Measurements from ENCODE around the gene SRP54.

Gene SRP54

GRCh38 chr14:34993426-34993825, 10.6 kb downstream of the SRP54 start:
- no peak overlapping the region for H3K4me3 ChIP-seq (replicated peaks in 1 of 2; ENCODE audit: low read depth in 2 of 2, low read length in 2 of 2)
- no peak for DNase-seq (ENCODE audit: low read depth in 2 of 2)
- TF ChIP-seq, protein P1, sequence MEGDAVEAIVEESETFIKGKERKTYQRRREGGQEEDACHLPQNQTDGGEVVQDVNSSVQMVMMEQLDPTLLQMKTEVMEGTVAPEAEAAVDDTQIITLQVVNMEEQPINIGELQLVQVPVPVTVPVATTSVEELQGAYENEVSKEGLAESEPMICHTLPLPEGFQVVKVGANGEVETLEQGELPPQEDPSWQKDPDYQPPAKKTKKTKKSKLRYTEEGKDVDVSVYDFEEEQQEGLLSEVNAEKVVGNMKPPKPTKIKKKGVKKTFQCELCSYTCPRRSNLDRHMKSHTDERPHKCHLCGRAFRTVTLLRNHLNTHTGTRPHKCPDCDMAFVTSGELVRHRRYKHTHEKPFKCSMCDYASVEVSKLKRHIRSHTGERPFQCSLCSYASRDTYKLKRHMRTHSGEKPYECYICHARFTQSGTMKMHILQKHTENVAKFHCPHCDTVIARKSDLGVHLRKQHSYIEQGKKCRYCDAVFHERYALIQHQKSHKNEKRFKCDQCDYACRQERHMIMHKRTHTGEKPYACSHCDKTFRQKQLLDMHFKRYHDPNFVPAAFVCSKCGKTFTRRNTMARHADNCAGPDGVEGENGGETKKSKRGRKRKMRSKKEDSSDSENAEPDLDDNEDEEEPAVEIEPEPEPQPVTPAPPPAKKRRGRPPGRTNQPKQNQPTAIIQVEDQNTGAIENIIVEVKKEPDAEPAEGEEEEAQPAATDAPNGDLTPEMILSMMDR (IDR thresholded peaks at IDR 0.05; ENCODE audit: low read depth, low read length), result no peak

GRCh38 chr14:34994668-34995067, 11.9 kb downstream of the SRP54 start:
- TF ChIP-seq, protein P1 (IDR thresholded peaks at IDR 0.05; ENCODE audit: low read depth, low read length), result no peak
- H3K4me3 ChIP-seq (replicated peaks in 1 of 2; ENCODE audit: low read depth in 2 of 2, low read length in 2 of 2), result no peak overlapping the region
- no peak for DNase-seq (ENCODE audit: low read depth in 2 of 2)

- peak in 1 of 2 donors; percentile 59 for DNase-seq (ENCODE audit: low read depth in 2 of 2)
- H3K4me3 ChIP-seq (replicated peaks in 1 of 2; ENCODE audit: low read depth in 2 of 2, low read length in 2 of 2), result no peak overlapping the region
- TF ChIP-seq, protein P1 (IDR thresholded peaks at IDR 0.05; ENCODE audit: low read depth, low read length), result no peak
These were observed 15.0 kb downstream of the SRP54 start for GRCh38 chr14:34997762-34998161.

DNA sequence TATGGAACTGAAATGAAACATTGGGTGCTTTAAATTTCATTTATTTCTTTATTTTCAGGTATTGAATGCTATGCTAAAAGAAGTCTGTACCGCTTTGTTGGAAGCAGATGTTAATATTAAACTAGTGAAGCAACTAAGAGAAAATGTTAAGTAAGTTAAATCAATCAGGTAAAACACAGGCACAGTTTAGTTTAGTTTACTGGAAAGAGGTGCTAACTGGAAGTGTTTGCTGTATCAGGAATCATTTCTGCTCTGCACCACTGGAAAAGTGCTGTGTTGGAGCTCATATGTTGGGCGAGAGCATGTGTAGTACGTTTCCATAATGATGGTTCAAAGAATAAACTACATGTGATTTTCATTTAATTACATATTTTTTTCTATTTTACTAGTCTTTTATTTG, 16.7 kb downstream of the SRP54 start:
- TF ChIP-seq, protein P1 (IDR thresholded peaks at IDR 0.05; ENCODE audit: low read depth, low read length), result no peak
- H3K4me3 ChIP-seq (replicated peaks in 1 of 2; ENCODE audit: low read depth in 2 of 2, low read length in 2 of 2), result no peak overlapping the region
- no peak for DNase-seq (ENCODE audit: low read depth in 2 of 2)

GRCh38 chr14:35001621-35002020, 18.8 kb downstream of the SRP54 start:
- TF ChIP-seq, protein P1 (IDR thresholded peaks at IDR 0.05; ENCODE audit: low read depth, low read length), result no peak
- no peak overlapping the region for H3K4me3 ChIP-seq (replicated peaks in 1 of 2; ENCODE audit: low read depth in 2 of 2, low read length in 2 of 2)
- DNase-seq (ENCODE audit: low read depth in 2 of 2), result no peak

DNA sequence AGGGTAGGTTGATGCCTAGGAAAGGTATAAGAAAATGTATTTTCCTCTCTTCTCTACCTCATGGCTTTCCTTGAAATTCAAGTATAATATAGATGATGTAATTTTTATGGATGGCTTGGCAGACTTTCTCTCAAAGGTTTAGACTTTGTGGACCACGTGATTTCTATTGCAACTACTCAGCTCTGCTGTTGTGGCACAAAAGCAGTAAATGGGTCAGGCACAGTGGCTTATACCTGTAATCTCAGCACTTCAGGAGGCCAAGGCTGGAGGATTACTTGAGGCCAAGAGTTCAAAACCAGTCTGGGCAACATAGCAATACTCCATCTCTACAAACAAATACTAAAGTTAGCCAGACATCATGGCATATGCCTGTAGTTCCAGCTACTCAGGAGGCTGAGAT, 22.0 kb downstream of the SRP54 start:
- no peak overlapping the region for H3K4me3 ChIP-seq (replicated peaks in 1 of 2; ENCODE audit: low read depth in 2 of 2, low read length in 2 of 2)
- no peak for DNase-seq (ENCODE audit: low read depth in 2 of 2)
- TF ChIP-seq, protein P1 (IDR thresholded peaks at IDR 0.05; ENCODE audit: low read depth, low read length), result no peak

DNA sequence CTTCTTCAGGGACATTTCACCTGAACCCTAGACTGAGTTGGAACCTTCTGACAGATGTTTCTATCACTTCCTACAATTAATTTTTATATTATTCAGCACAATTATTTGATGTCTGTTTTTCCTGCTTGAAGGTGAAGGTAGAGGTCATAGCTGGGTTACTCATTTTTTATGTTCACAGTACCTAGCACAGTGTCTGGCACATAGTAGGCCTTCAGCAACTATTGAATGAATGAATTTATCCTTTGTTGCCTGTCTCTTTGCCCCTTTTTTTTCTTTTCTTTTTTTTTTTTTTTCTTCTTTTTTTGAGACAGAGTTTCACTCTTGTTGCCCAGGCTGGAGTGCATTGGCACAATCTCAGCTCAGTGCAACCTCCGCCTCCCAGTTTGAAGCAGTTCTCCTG, 33.8 kb downstream of the SRP54 start:
- no peak for DNase-seq (ENCODE audit: low read depth in 2 of 2)
- no peak overlapping the region for H3K4me3 ChIP-seq (replicated peaks in 1 of 2; ENCODE audit: low read depth in 2 of 2, low read length in 2 of 2)
- TF ChIP-seq, protein P1 (IDR thresholded peaks at IDR 0.05; ENCODE audit: low read depth, low read length), result no peak

All from cardiac fibroblast (primary cell).